Measurements from ENCODE around the gene KAZN.

GRCh38 chr1:14866911-14867612, 268.6 kb downstream of the KAZN start:
- TF ChIP-seq CTCF (IDR thresholded peaks at IDR 0.05) = no peak
- no peak for TF ChIP-seq POLR2A (IDR thresholded peaks at IDR 0.05)
